MM.1S (cell line): ENCODE measurements around the gene MBTPS1.

Experiments used
- CTCF ChIP-seq: fragments of 300-600 bp; sonication (generic); IDR thresholded peaks from 2 replicates; pipeline ENCODE4 v1.5.1; 2016; ENCODE audit warnings: antibody characterized with exemption, low read length, mixed read lengths
- EZH2 ChIP-seq: fragments of 300-600 bp; sonication (generic); optimal IDR thresholded peaks from 2 replicates; pipeline ENCODE3; 2017; ENCODE audit warnings: low read depth, mild to moderate bottlenecking, antibody characterized with exemption, low read length, mixed read lengths

GRCh38 chr16:84040823-84041820 is 75.6 kb downstream of the MBTPS1 start:
- TF ChIP-seq CTCF, result no peak
- no peak for TF ChIP-seq EZH2
